Measurements from ENCODE around the gene SOX15.

Gene SOX15

GRCh38 chr17:7561589-7562207 is 28.2 kb downstream of the SOX15 start, which contains the start of gene SENP3 (continued):
- TF ChIP-seq, protein P1, sequence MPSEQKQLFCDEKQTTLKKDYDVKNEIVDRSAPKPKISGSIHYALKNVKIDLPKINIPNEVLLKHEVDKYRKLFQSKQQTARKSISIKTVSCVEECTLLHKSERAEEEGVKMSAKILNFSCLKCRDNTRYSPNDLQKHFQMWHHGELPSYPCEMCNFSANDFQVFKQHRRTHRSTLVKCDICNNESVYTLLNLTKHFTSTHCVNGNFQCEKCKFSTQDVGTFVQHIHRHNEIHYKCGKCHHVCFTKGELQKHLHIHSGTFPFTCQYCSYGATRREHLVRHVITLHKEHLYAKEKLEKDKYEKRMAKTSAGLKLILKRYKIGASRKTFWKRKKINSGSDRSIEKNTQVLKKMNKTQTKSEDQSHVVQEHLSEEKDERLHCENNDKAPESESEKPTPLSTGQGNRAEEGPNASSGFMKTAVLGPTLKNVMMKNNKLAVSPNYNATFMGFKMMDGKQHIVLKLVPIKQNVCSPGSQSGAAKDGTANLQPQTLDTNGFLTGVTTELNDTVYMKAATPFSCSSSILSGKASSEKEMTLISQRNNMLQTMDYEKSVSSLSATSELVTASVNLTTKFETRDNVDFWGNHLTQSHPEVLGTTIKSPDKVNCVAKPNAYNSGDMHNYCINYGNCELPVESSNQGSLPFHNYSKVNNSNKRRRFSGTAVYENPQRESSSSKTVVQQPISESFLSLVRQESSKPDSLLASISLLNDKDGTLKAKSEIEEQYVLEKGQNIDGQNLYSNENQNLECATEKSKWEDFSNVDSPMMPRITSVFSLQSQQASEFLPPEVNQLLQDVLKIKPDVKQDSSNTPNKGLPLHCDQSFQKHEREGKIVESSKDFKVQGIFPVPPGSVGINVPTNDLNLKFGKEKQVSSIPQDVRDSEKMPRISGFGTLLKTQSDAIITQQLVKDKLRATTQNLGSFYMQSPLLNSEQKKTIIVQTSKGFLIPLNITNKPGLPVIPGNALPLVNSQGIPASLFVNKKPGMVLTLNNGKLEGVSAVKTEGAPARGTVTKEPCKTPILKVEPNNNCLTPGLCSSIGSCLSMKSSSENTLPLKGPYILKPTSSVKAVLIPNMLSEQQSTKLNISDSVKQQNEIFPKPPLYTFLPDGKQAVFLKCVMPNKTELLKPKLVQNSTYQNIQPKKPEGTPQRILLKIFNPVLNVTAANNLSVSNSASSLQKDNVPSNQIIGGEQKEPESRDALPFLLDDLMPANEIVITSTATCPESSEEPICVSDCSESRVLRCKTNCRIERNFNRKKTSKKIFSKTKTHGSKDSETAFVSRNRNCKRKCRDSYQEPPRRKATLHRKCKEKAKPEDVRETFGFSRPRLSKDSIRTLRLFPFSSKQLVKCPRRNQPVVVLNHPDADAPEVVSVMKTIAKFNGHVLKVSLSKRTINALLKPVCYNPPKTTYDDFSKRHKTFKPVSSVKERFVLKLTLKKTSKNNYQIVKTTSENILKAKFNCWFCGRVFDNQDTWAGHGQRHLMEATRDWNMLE (tag by site-specific recombination; conservative IDR thresholded peaks at IDR 0.05; ENCODE audit: low read depth): no peak
- TF ChIP-seq ZNF513 (tag by site-specific recombination; IDR thresholded peaks at IDR 0.05) (no peak), GLIS2 (tag by site-specific recombination; IDR thresholded peaks at IDR 0.05) (peak; percentile 79; the same call in 1 of the 2 replicates), ZFP37 (tag by site-specific recombination; IDR thresholded peaks at IDR 0.05) (no peak), SCRT2 (tag by site-specific recombination; IDR thresholded peaks at IDR 0.05) (no peak), ZNF792 (tag by site-specific recombination; IDR thresholded peaks at IDR 0.05) (no peak), PRDM2 (tag by site-specific recombination; IDR thresholded peaks at IDR 0.05; ENCODE audit: borderline replicate concordance) (no peak), HOXA7 (CRISPR knock-in tag; IDR thresholded peaks at IDR 0.05; ENCODE audit: borderline replicate concordance) (no peak), ZNF350 (tag by site-specific recombination; IDR thresholded peaks at IDR 0.05) (no peak), HOXC10 (CRISPR knock-in tag; IDR thresholded peaks at IDR 0.05) (no peak; the same call in 1 of the 2 replicates), ZNF335 (tag by site-specific recombination; conservative IDR thresholded peaks at IDR 0.05) (peak; percentile 65; the same call in 1 of the 2 replicates), ZFP69B (tag by site-specific recombination; IDR thresholded peaks at IDR 0.05) (peak; percentile 99), ZNF791 (tag by site-specific recombination; IDR thresholded peaks at IDR 0.05) (no peak), ZNF585B (tag by site-specific recombination; IDR thresholded peaks at IDR 0.05) (no peak), EGR2 (tag by site-specific recombination; IDR thresholded peaks at IDR 0.05; ENCODE audit: low read depth) (peak; percentile 67), OVOL3 (tag by site-specific recombination; IDR thresholded peaks at IDR 0.05) (no peak), ZNF843 (tag by site-specific recombination; IDR thresholded peaks at IDR 0.05) (no peak), ZNF555 (tag by site-specific recombination; conservative IDR thresholded peaks at IDR 0.05) (no peak), RBAK (tag by site-specific recombination; IDR thresholded peaks at IDR 0.05) (no peak), ZNF624 (tag by site-specific recombination; IDR thresholded peaks at IDR 0.05) (no peak)
- TF ChIP-seq, protein P2, sequence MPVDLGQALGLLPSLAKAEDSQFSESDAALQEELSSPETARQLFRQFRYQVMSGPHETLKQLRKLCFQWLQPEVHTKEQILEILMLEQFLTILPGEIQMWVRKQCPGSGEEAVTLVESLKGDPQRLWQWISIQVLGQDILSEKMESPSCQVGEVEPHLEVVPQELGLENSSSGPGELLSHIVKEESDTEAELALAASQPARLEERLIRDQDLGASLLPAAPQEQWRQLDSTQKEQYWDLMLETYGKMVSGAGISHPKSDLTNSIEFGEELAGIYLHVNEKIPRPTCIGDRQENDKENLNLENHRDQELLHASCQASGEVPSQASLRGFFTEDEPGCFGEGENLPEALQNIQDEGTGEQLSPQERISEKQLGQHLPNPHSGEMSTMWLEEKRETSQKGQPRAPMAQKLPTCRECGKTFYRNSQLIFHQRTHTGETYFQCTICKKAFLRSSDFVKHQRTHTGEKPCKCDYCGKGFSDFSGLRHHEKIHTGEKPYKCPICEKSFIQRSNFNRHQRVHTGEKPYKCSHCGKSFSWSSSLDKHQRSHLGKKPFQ (tag by site-specific recombination; IDR thresholded peaks at IDR 0.05): no peak
- TF ChIP-seq, protein P3, sequence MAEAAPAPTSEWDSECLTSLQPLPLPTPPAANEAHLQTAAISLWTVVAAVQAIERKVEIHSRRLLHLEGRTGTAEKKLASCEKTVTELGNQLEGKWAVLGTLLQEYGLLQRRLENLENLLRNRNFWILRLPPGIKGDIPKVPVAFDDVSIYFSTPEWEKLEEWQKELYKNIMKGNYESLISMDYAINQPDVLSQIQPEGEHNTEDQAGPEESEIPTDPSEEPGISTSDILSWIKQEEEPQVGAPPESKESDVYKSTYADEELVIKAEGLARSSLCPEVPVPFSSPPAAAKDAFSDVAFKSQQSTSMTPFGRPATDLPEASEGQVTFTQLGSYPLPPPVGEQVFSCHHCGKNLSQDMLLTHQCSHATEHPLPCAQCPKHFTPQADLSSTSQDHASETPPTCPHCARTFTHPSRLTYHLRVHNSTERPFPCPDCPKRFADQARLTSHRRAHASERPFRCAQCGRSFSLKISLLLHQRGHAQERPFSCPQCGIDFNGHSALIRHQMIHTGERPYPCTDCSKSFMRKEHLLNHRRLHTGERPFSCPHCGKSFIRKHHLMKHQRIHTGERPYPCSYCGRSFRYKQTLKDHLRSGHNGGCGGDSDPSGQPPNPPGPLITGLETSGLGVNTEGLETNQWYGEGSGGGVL (tag by site-specific recombination; IDR thresholded peaks at IDR 0.05): peak; percentile 90
- TF ChIP-seq, protein P4, sequence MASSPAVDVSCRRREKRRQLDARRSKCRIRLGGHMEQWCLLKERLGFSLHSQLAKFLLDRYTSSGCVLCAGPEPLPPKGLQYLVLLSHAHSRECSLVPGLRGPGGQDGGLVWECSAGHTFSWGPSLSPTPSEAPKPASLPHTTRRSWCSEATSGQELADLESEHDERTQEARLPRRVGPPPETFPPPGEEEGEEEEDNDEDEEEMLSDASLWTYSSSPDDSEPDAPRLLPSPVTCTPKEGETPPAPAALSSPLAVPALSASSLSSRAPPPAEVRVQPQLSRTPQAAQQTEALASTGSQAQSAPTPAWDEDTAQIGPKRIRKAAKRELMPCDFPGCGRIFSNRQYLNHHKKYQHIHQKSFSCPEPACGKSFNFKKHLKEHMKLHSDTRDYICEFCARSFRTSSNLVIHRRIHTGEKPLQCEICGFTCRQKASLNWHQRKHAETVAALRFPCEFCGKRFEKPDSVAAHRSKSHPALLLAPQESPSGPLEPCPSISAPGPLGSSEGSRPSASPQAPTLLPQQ (tag by site-specific recombination; IDR thresholded peaks at IDR 0.05): peak; percentile 99
